IMR-90 (cell line): ENCODE measurements around the gene ADAMTS13.

ENCODE experiments used
- CEBPB ChIP-seq: IDR thresholded peaks from 2 replicates; pipeline ENCODE4 v1.6.1; 2012; ENCODE audit warnings: low read depth, low read length, improper control_type of control experiment
- CTCF ChIP-seq: conservative IDR thresholded peaks from 2 replicates; pipeline ENCODE4 v1.5.1; 2012; ENCODE audit warnings: mild to moderate bottlenecking, low read depth, low read length, improper control_type of control experiment
- MAFK ChIP-seq: IDR thresholded peaks from 2 replicates; pipeline ENCODE4 v1.6.1; 2012; ENCODE audit warnings: low read depth, low read length, improper control_type of control experiment
- MAZ ChIP-seq: IDR thresholded peaks from 2 replicates; pipeline ENCODE4 v1.6.1; 2012; ENCODE audit warnings: low read depth, mild to moderate bottlenecking, low read length, improper control_type of control experiment, moderate library complexity, borderline replicate concordance
- POLR2A ChIP-seq: IDR thresholded peaks from 2 replicates; pipeline ENCODE4 v1.6.1; 2012; ENCODE audit warnings: mild to moderate bottlenecking, low read depth, low read length
- RAD21 ChIP-seq: IDR thresholded peaks from 2 replicates; pipeline ENCODE4 v1.6.1; 2012; ENCODE audit warnings: low read length, improper control_type of control experiment

DNA sequence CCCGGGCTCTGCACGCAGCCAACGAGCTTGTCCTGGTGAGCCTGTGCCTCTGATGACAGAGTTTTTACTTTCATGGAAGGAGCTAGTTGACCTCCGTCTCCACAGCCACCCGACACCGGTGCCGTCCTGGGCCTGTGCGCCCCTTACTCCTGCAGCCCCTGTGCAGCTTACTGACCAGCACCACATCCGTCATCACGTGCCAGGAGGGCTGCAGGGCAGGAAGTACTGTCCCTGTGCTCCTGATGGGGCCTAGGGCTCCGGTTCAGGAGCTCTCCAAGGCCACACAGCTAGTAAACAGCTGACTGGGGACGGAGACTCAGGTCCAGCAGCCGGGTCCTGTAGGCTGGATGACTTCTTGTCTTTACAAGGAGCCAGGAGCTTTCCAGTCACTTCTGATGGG, 35.8 kb upstream of the ADAMTS13 start:
- no peak for TF ChIP-seq RAD21
- TF ChIP-seq CEBPB: no peak
- TF ChIP-seq CTCF: no peak
- no peak for TF ChIP-seq POLR2A
- TF ChIP-seq MAZ: no peak
- TF ChIP-seq MAFK: no peak
